ENCODE data around the gene SORL1.

DNA sequence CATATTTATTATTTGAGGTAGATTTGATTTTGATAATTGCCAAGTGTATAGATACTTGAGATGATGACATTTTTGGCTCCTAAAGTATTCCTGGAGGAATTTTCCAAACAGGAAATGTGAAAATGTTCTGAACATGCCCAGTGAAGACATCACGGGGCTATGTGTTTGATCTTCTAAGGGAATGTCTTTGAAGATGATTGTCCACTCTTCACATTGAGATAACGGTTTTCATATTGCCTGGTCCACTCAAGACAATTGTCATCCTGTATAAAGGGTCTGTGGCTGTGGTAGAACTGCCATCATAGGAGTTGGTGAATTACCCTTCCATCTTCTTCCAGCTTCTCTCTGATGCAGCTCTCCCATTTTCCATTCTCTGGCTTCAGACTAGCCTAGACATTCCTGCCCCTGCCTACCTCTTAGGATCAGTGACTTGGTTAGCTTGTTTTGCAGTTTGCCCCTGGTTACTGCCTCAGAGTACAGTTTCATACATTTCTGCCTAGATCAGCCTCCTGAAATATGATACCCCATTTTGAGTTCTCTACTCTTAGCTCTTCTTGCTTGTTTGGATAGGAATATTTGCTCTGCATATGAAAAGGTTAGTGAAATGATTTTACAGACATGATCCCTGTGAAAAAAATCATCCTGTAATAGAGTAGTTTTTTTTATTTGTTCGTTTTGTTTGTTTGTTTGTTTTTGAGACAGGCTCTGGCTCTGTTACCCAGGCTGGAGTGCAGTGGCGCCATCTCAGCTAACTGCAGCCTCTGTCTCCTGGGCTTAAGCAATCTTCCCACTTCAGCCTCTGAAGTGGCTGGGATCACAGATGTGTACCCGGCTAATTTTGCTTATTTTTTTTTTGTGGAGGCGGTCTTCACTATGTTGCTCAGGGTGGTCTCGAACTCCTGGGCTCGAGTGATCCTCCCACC is 112.0 kb downstream of the SORL1 start:
- no peak for TF ChIP-seq EZH2 (IDR thresholded peaks at IDR 0.05)
- TF ChIP-seq, protein P1, sequence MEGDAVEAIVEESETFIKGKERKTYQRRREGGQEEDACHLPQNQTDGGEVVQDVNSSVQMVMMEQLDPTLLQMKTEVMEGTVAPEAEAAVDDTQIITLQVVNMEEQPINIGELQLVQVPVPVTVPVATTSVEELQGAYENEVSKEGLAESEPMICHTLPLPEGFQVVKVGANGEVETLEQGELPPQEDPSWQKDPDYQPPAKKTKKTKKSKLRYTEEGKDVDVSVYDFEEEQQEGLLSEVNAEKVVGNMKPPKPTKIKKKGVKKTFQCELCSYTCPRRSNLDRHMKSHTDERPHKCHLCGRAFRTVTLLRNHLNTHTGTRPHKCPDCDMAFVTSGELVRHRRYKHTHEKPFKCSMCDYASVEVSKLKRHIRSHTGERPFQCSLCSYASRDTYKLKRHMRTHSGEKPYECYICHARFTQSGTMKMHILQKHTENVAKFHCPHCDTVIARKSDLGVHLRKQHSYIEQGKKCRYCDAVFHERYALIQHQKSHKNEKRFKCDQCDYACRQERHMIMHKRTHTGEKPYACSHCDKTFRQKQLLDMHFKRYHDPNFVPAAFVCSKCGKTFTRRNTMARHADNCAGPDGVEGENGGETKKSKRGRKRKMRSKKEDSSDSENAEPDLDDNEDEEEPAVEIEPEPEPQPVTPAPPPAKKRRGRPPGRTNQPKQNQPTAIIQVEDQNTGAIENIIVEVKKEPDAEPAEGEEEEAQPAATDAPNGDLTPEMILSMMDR (IDR thresholded peaks at IDR 0.05): no peak
